DOHH2 (cell line): Measurements from ENCODE around the gene PTGR3.

Experiments used
- CTCF ChIP-seq: fragments of 200-600 bp; sonication (generic); IDR thresholded peaks from one replicate; pipeline ENCODE4 v1.5.1; 2014; ENCODE audit warnings: antibody characterized with exemption, mild to moderate bottlenecking, low read depth, low read length; ENCODE audit not compliant: poor library complexity, severe bottlenecking
- EZH2phosphoT487 ChIP-seq: fragments of 200-600 bp; sonication (generic); IDR thresholded peaks from 2 replicates; pipeline ENCODE4 v1.6.1; 2017; ENCODE audit warnings: borderline replicate concordance, mild to moderate bottlenecking, antibody characterized with exemption, low read length, moderate library complexity, mixed read lengths

GRCh38 chr18:75159238-75159518 lies 49.8 kb downstream of the PTGR3 start:
- TF ChIP-seq EZH2phosphoT487 (no peak), CTCF (no peak)
